Muscle of back (tissue), 11 donors: Measurements from ENCODE around the gene TXNIP. TPM values are rescaled to one million over a fixed set of nuclear protein-coding genes. Genes with fewer than 3 reads are reported as not detected.

ENCODE experiments used
- DNase-seq, 3 donors: peaks; one replicate each; pipeline versions ENCODE4 v3.0.0 to v3.0.0-alpha.2; 2013
- polyA plus RNA-seq, 10 donors: library from polyadenylated mRNA; unstranded; fragments of 120-200 nt; gene quantifications; one replicate each; pipeline ENCODE4 v1.2.1, GENCODE V29; 2013; ENCODE audit not compliant: insufficient read length in 10 of 10

The TXNIP gene
- polyA plus RNA-seq, 10 donors: 214 to 318 (median 275) TPM

DNA sequence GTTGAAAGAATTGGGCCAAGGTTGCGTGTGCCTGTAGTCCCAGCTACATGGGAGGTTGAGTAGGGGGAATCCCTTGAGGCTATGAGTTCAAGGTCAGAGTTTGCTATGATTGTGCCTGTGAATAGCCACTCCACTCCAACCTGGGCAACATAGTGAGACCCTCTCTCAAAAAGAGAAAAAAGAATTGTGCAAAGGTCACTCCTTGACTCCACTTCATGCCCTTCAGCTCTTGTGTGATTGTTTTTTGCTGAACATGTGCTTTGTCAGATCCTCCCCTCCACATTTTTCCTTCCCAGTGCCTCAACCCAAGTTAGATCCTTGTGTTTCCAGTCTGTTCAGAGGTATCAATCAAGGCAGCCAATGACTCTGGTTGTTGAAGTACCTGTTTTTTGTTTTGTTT lies 8.5 kb downstream of the TXNIP start:
- DNase-seq: no peak

DNA sequence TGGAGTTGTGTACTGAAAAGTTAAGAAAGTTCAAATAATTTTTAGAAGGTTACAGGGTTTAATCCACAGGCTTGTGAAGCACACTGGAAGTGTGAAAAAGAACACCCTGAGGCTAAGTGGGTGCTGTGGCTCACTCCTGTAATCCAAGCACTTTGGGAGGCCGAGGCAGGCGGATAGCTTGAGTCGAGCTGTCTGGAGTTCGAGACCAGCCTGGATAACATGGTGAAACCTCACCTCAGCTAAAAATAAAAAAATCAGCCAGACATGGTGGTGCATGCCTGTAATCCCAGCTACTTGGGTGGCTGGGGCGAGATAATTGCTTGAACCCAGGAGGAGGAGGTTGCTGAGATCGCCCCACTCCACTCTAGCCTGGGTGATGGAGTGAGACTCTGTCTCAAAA lies 9.8 kb downstream of the TXNIP start:
- no peak for DNase-seq

- peak in 2 of 3 donors; percentile 80 to 85 for DNase-seq
These were observed 10.6 kb downstream of the TXNIP start for GRCh38 chr1:145985502-145986439.

DNA sequence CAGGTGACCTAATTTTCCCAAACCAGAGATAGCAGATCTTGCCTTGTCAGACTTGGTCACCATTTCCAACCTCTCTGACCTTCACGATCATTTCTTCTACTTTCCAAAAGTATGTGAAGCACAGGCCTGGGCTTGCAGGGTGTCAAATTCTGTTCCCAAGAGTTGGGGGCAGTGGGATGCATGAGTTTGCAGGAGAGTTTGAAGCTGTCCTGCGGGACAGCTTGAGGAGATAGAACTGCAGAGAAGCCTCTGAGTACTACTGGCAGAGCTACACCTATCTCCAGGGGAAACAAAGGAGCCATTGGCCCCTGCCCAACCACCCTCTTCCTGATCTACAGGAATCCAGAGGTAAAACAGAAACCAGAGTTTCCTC lies 11.3 kb downstream of the TXNIP start:
- DNase-seq: no peak

GRCh38 chr1:145983960-145984830 lies 12.2 kb downstream of the TXNIP start:
- no peak for DNase-seq

GRCh38 chr1:145983206-145983675 lies 13.1 kb downstream of the TXNIP start:
- peak in 2 of 3 donors; percentile 58 to 76 for DNase-seq

DNA sequence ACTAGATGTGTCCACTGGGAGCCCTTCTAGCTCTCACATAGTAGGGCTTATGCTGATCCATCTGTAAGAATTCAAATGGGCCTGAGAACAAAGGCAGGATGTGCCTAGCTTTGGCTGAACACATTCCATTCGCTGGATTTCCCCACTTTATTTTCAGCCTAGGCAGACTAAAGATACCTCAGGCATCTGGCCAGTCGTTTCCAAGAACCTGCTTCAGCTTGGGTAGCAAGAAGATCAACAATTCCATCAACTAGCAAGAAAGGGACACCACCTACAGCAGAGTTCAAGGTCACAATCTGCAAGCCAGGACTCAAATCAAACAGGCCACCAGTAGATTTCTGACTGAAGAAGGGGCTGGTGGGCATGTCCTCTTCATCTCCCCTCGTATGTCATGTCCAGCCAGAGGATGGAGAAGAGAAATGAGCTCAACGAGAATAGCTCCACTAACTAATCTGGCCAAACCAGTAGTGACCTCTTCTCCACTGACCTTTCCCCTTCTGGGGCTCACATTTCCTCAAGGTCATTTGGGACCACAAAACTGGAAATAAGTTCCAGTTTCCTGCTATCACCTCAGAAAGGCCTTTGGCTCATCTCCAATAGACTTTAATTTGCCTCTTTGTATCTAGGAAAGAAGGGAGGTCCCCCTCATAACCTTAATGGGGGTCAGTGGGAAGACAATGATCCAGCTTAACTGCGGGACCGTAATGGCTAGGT lies 14.2 kb downstream of the TXNIP start:
- DNase-seq: peak in 1 of 3 donors; percentile 28

- peak in 1 of 3 donors; percentile 32 for DNase-seq
These were observed 15.9 kb downstream of the TXNIP start for GRCh38 chr1:145980457-145980994.

DNA sequence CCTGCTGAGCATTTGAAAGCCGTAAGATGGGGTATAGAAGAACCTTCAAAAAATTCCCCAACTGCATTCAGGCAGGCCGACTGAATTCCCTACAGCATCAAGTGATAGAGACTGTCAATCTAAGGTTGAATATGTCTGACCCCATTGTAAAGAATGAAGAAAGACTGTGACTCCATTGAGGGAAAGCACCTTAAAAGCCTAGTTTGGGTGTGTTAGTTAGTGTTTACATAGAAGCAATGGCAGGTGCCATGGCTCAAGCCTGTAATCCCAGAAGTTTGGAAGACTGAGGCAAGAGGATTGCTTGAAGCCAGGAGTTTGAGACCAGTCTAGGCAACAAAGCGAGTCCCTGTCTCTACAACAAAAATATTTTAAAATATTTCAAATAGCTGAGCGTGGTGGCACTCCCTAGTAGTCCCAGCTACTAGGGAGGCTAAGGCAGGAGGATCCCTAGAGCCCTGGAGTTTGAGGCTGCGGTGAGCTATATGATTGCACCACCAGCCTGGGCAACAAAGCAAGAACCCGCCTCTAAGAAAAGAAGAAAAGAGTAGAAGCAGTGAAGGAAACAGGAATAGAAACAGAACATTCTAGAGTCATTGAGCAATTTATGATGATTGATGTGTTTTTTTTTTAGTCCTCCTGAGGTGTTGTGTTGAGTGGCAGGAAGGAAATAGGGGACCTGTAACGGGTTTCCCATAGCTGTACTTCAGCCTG lies 16.5 kb downstream of the TXNIP start:
- DNase-seq: peak in 1 of 3 donors; percentile 63

DNA sequence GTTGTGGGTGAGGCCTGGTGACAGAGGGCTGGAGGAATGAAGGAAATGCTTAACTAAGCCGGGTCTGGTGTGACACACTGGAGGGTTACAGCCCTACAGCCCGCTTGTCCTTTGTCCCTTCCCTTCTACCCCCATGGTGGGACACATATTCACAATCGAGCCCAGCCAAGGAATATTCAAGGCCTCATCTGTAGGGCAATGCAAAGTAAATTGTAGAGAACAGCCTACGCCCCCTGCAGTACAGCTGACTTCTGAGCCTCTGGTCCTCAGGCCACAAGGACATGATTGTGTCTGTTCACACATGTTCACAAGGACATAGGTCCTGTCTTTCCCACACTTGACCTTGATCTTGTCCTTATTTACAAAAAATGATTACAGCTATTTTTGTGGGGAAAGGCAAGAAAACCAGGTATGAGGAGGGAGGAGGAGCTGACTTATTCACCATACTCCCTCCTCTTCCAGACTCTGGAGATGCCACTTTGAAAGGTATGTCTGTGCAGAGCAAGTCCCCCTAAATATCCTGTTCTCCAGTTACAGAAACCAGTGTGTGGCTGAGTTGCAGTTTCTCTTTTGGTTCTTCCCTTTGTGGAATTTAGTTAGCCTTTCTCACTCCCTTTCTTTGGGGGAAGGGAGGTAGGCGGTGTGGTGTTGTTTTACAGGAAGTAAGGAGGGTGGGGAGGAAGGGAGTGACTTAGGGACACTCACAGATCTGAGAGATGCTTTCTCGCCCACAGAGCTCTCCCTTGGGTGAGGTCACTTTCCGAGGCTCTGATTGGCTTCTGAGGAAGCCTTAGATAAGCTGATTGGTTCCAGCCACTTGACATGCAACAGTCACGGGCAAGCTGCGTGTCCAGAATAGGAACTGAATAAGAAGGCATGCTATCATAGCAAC lies 17.3 kb downstream of the TXNIP start:
- DNase-seq: peak; percentile 98 to 100 (median 99)

- no peak for DNase-seq
These were observed 17.9 kb downstream of the TXNIP start for GRCh38 chr1:145978471-145978853.

- DNase-seq: peak; percentile 83 to 92 (median 88)
These were observed 18.6 kb downstream of the TXNIP start for GRCh38 chr1:145977486-145978470.

- DNase-seq: no peak
These were observed 19.4 kb downstream of the TXNIP start for GRCh38 chr1:145977016-145977415.

DNA sequence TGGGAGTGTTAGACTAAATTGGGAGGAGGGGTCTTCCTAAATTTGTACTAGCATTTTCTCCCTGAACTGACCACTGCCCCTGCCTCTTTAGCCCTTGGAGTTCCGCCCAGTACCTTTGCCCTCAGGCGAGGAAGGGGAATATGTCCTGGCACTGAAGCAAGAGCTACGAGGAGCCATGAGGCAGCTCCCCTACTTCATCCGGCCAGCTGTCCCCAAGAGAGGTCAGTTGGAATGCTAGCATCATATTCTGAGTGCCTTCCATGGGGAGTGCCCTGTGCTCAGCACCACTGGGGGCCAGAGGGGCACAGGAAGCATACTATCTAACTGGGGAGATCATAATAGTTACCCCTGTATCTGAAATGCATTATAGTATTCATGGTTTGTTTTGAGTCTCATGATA lies 21.2 kb downstream of the TXNIP start:
- DNase-seq: peak in 1 of 3 donors; percentile 12

GRCh38 chr1:145974721-145975120 lies 21.7 kb downstream of the TXNIP start:
- DNase-seq: no peak

DNA sequence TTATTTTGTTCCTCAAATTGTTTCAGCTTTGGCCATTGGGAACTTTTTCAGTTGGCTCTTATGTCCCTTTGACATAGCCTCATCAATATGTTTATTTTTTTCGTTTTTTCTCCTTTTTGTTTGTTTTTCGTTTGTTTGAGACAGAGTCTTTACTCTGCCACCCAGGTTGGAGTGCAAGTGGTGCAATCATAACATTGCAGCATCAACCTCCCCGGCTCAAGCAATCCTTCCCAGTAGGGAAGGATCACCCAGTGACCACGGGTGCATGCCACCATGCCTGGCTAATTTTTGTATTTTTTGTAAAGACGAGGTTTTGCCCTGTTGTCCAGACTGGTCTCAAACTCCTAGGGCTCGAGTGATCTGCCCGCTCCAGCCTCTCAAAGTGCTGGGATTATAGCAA lies 23.8 kb downstream of the TXNIP start:
- DNase-seq: no peak

- DNase-seq: no peak
These were observed 29.1 kb downstream of the TXNIP start for GRCh38 chr1:145967288-145967687.

- no peak for DNase-seq
These were observed 31.1 kb downstream of the TXNIP start for GRCh38 chr1:145965119-145965744.
